GM18526 (cell line): ENCODE results near the gene PHKG2.

Experiments used
- POLR2A ChIP-seq: IDR thresholded peaks from 3 replicates; pipeline ENCODE4 v1.6.1; 2011; ENCODE audit not compliant: insufficient read length; ENCODE audit errors: extremely low read depth

The PHKG2 gene

DNA sequence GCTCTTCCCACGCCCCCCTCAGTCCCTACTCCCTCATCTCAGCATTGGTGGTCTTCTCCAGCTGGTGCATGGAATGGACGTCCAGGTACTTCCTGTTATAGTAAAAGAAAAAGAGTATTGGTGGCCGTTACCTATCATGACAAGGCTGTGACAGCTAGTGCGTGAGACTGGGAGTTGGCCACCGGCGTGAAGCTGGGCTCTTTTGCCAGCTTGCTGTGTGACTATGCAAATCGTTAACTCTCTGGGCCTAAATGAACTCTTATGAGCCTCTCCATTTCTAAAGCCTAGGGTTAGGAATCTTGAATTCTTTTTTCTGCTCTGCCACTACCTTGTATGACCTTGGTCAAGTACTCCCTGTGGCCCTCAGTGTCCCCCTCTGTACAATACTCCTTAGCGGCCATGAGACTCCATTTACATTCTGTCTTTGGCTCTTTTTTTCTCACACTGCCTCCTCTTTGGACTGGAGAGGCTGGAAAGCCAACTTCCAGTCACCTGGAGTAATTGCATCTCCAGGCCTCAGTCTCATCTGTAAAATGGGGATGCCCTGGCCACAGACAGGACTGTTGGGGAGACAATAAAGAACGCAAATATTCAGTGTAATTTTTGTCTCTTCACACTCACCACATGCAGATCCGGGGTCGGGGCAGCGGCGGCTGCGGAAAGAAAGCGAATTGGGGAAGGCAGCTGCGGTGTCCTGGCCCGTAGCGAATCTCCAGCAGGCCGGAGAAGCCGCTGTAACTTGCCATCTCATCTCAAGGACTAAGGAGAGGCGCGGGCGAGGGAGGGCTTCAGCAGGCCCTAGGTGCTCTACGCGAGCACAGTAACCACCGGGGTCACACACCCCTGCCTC is 12.6 kb downstream of the PHKG2 start:
- no peak for TF ChIP-seq POLR2A

DNA sequence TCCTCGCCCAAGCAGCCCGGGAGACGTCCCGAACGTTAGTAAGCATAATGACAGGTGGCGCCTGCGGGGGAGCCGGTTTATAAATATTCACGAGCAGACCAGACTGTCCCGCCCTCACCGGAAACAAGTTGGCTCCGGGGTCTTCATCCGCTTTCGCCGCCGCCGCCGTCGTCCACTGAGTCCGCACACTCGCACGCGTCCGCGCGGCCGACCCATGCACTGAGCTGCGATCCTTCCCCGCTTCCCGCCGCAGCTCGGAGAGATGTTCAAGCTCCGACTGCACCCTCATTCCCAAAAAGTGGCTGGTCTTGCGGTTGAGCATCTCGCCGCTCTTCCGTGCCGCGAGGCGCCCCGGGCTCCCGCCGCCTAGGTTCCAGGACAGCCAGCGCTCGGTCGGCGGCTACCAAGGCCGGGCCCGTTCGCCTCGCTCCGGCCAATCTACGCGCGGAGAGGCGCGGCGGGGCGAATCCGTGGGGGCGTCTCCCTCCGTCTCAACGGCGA is 13.3 kb downstream of the PHKG2 start:
- no peak for TF ChIP-seq POLR2A

DNA sequence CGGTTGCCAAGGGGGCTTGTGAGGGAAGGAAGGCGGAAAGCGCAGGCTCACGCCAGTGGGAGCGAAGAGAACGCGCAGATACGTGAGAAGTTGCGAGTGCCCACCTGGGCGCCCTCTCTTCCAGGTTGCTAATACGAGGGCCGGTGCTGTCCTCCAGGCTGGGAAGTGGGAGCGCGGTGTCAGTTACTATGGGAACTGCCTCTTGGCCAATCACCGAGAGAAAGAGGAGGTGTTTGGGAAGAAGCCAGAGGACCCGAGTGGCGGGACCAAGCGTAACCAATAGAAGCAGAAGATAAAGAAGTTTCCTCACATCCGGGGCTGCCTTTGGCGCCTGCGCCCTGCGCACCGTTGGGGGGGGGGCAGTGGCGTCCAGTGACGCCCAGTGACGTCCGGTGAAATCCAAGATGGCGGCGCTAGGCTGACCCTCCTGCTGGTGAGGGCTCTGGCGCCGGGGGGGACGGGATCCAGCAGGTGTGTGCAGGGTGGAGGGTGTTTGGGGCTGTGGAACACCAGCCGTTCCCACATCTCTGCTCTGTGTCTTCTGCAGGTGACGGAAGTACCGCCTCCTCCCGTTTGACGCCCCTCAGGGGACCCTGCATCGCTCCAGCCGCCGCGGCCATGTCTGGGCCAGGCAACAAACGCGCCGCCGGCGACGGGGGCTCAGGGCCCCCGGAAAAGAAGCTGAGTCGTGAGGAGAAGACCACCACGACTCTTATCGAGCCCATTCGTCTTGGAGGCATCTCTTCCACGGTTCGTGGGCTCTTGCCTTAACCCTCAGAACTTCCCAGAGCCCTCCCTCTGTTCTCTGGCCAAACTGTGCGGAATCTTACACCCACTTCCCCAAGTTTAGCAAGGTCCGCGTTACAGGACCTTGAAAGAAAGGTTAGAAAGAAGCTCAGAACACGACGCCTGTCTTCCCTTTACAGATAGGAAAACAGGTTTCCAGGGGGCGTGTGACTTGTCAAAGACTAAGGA is 14.0 kb downstream of the PHKG2 start, which contains the start of the genes CFAP119 and RNF40:
CFAP119 (minus strand) TSS at position 135 of the 975 bp plus-strand sequence. CDS start 314 bp downstream, outside the sequence.
RNF40 (plus strand) TSS at position 395 of the 975 bp plus-strand sequence; CDS start at position 619, 224 bp downstream.
- TF ChIP-seq POLR2A: peak; percentile 89

DNA sequence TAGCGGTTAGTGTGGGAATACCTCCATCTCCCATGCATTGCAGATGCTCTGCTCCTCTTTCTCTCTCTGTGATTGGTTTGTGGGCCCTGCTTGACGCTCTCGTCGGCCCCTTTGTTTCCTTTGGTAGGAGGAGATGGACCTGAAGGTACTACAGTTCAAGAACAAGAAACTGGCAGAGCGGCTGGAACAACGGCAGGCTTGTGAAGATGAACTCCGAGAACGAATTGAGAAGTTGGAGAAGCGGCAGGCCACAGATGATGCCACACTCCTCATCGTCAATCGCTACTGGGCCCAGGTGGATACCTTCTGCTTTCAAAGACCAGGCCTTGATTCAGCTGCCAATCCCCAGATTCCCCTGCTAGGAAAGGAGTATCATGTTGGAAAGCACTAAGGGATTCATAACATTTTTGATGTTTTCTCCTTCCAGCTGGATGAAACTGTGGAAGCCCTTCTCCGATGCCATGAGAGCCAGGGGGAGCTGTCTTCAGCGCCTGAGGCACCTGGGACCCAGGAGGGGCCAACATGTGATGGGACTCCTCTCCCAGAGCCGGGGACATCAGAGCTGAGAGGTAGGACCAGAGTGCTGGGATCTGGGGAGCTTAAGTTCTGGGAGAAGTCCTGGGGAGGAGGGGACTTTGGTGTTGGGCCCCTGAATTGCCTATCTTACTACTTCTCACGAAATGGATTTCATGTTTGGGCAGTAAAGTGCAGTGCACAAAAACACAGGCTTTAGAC is 14.9 kb downstream of the PHKG2 start:
- TF ChIP-seq POLR2A: no peak

DNA sequence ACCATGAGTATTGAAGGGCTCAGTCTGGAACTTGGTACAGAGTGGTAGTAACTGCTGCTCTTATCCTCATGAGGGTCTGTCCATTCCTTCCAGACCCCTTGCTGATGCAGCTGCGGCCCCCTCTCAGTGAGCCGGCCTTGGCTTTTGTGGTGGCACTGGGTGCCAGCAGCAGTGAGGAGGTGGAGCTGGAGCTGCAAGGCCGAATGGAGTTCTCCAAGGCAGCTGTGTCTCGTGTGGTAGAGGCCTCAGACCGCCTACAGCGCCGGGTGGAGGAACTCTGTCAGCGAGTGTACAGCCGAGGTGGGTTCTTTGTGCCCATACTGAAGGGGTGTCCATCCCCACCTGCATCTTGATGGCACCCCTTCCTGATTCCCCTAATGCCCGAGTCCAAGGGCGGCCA is 15.9 kb downstream of the PHKG2 start:
- no peak for TF ChIP-seq POLR2A

DNA sequence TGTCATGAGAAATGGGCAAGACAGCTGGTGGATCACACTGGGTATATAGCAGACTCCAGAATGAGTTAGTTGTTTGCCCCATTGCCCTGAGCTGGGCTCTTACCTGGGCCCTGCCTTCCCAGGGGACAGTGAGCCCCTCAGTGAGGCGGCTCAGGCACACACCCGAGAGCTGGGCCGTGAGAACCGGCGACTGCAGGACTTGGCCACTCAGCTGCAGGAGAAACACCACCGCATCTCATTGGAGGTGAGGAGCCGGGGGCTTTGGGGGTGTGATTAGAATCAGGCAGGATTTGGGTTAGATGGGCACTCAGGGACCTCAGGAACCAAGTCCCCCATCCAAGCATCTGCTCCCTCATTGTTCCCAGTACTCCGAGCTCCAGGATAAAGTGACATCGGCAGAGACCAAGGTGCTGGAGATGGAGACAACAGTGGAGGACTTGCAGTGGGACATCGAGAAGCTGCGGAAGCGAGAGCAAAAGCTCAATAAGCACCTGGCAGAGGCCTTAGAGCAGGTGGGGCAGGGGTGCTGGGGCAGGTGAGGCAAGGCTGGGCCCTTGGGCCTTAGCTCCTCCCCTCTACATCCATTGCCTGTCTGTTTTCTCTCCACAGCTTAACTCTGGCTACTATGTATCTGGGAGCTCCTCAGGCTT is 16.7 kb downstream of the PHKG2 start:
- no peak for TF ChIP-seq POLR2A

DNA sequence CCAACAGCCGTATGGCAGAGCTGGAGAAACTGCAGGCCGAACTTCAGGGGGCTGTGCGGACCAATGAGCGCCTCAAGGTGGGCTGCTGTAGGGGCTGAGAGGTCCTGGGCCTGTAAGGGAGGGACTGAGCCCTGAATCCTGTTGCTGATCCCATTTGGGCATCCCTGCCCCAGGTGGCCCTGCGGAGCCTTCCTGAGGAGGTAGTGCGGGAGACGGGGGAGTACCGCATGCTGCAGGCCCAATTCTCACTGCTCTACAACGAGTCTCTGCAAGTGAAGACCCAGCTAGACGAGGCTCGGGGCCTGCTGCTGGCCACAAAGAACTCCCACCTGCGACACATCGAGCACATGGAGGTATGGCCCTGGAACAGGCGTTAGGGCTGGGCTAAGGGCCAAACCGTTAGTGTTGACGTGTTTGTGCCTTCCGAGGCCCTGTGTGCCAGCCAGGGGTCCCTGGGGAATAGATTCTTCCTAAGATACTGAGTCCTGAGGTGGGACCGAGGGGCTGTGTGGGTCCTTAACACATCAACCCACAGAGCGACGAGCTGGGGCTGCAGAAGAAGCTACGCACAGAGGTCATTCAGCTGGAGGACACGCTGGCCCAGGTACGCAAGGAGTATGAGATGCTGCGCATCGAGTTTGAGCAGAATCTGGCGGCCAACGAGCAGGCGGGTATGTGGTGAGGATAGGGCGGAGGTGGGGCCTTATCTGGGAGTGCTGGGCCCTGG is 18.1 kb downstream of the PHKG2 start:
- TF ChIP-seq POLR2A: no peak

DNA sequence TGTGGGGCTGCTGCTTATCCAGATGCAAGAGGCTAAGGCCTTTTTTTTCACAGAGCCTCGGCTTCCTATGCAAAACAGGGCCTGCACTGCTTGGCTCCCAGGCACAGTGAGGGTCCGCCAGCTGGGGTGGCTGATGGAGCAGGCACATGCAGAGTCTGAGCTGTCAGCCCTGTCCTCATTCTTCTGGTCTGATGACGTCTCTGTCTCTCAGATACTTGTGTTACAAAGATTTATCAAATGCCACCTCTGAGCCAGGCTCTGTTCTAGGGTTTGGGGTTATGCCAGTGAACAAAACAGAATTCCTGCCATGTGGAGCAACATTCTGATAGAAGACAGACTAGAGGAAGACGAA is 18.7 kb downstream of the PHKG2 start:
- no peak for TF ChIP-seq POLR2A

DNA sequence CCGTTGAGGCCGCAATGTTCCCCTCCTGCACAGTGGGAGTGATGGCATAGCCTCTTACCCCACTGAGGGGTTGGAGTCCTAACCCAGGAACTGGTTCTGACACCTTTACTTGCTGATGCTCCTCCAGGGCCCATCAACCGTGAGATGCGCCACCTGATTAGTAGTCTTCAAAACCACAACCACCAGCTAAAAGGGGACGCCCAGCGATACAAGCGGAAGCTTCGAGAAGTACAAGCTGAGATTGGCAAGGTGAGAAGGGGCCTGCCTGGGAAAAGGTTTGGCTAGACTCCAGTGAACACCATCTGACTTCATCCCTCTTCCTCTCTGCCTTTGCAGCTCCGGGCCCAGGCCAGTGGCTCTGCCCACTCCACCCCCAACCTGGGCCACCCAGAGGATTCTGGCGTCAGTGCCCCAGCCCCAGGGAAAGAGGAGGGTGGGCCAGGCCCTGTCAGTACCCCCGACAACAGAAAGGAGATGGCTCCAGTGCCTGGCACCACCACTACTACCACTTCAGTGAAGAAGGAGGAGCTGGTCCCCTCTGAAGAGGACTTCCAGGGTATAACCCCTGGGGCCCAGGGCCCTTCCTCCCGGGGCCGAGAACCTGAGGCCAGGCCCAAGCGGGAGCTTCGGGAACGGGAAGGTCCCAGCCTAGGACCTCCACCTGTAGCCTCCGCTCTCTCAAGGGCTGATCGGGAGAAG is 19.7 kb downstream of the PHKG2 start:
- TF ChIP-seq POLR2A: no peak

DNA sequence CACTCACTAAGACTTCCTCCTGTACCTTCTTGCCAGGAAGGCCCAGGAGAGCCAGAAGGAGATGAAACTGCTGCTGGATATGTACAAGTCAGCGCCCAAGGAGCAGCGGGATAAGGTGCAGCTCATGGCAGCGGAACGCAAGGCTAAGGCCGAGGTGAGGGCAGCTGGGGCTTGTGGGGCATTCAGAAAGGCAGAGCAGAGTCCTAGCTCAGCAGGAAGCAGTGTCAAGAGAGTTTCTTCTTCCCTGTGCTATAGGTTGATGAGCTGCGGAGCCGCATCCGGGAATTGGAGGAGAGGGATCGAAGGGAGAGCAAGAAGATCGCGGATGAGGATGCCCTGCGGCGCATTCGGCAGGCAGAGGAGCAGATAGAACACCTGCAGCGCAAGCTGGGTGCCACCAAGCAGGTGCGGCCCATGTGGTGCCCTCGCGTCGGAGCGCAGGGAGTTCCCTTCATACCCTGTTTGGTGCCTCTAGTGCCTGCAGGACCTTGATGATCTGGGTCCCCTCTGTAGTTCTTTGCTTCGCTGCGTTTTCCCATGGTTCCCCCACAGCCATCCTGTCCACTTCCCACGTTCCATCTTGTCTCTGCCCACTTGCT is 20.5 kb downstream of the PHKG2 start:
- TF ChIP-seq POLR2A: no peak

DNA sequence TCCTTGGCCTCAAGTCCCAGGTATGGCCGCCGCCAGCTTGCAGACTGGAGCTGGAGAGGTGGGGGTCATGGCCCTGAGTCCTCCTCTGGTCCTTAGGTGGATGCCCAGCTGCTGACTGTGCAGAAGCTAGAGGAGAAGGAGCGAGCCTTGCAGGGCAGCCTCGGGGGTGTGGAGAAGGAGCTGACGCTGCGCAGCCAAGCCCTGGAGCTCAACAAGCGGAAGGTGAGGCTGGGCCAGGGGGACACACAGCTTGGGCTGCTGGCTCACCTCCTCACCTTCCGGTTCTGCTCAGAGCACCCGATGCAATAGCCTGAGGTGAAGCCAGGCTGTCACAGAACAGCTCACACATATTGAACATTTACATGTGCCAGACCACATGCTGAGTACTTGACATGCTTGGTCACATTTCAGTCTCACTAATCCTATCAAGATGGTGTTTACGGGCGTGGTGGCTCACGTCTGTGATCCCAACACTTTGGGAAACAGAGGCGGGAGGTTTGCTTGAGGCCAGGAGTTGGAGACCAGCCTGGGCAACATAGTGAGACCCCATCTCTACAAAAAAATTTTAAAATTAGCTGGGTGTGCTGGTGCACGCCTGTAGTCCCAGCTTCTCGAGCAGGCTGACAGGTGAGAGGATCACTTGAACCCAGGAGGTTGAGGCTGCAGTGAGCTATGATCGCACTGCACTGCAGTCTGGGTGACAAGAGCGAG is 21.3 kb downstream of the PHKG2 start:
- TF ChIP-seq POLR2A: no peak

DNA sequence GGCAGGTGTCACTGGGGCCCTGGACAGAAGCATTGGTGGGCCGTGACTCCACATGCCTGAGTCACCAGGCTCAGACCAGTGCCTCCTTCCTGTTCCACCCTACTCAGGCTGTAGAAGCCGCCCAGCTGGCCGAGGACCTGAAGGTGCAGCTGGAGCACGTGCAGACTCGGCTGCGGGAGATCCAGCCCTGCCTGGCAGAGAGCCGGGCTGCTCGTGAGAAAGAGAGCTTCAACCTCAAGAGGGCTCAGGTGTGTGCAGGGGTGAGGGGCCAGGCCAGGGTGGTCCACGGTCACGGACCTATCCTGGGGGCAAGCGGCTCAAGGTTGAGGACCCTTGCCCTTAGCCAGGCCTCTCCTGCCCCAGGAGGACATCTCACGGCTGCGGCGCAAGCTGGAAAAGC is 23.5 kb downstream of the PHKG2 start:
- no peak for TF ChIP-seq POLR2A
